ENCODE results near the gene PGLYRP2.

PGLYRP2 gene

GRCh38 chr19:15468675-15469512 is 10.4 kb downstream of the PGLYRP2 start:
- ATAC-seq, result no peak
- Mint-ChIP-seq H3K4me3 (peak overlapping the region; percentile 65), H3K27ac (peak overlapping the region; percentile 8), H3K9me3 (no peaks in the 10 kb centered on the region), H3K36me3 (peaks cover 6% of the 10 kb centered on the region), H3K27me3 (peaks cover 39% of the 10 kb centered on the region), H3K4me1 (peaks cover 53% of the 10 kb centered on the region)

- no peaks in the 10 kb centered on the region for H3K9me3 Mint-ChIP-seq
- H3K4me1 Mint-ChIP-seq, result peaks cover 55% of the 10 kb centered on the region
- ATAC-seq, result no peak
- peaks cover 6% of the 10 kb centered on the region for H3K36me3 Mint-ChIP-seq
- no peak overlapping the region for H3K4me3 Mint-ChIP-seq
- peaks cover 39% of the 10 kb centered on the region for H3K27me3 Mint-ChIP-seq
- peak overlapping the region; percentile 36 for H3K27ac Mint-ChIP-seq
Measured at GRCh38 chr19:15467734-15468214, 11.5 kb downstream of the PGLYRP2 start.

GRCh38 chr19:15466851-15467733 is 12.2 kb downstream of the PGLYRP2 start:
- Mint-ChIP-seq H3K4me1 (peaks cover 60% of the 10 kb centered on the region), H3K4me3 (peak overlapping the region; percentile 23), H3K36me3 (peaks cover 6% of the 10 kb centered on the region), H3K9me3 (no peaks in the 10 kb centered on the region), H3K27ac (peak overlapping the region; percentile 36), H3K27me3 (peaks cover 39% of the 10 kb centered on the region)
- ATAC-seq, result peak; percentile 62

- H3K9me3 Mint-ChIP-seq, result no peaks in the 10 kb centered on the region
- peaks cover 11% of the 10 kb centered on the region for H3K36me3 Mint-ChIP-seq
- peak; percentile 89 for ATAC-seq
- peaks cover 64% of the 10 kb centered on the region for H3K4me1 Mint-ChIP-seq
- peak within 1 kb of the TSS; percentile 82 for H3K4me3 Mint-ChIP-seq
- H3K27ac Mint-ChIP-seq, result peak within 1 kb of the TSS; percentile 95
- H3K27me3 Mint-ChIP-seq, result peaks cover 20% of the 10 kb centered on the region
Measured at GRCh38 chr19:15464394-15465385, 14.6 kb downstream of the PGLYRP2 start, which contains the start of gene RASAL3. TSS of gene RASAL3 (minus strand) at chr19:15464544. CDS start at chr19:15464358, 186 bp downstream.

GRCh38 chr19:15463861-15464371 is 15.4 kb downstream of the PGLYRP2 start:
- peaks cover 58% of the 10 kb centered on the region for H3K4me1 Mint-ChIP-seq
- peaks cover 15% of the 10 kb centered on the region for H3K36me3 Mint-ChIP-seq
- peak overlapping the region; percentile 82 for H3K4me3 Mint-ChIP-seq
- H3K27me3 Mint-ChIP-seq, result peaks cover 12% of the 10 kb centered on the region
- peak overlapping the region; percentile 95 for H3K27ac Mint-ChIP-seq
- ATAC-seq, result peak; percentile 93
- no peaks in the 10 kb centered on the region for H3K9me3 Mint-ChIP-seq

GRCh38 chr19:15461694-15462093 is 17.6 kb downstream of the PGLYRP2 start:
- no peaks in the 10 kb centered on the region for H3K27me3 Mint-ChIP-seq
- no peak for ATAC-seq
- no peak overlapping the region for H3K4me3 Mint-ChIP-seq
- peaks cover 38% of the 10 kb centered on the region for H3K4me1 Mint-ChIP-seq
- H3K9me3 Mint-ChIP-seq, result no peaks in the 10 kb centered on the region
- H3K36me3 Mint-ChIP-seq, result peaks cover 18% of the 10 kb centered on the region
- H3K27ac Mint-ChIP-seq, result peak overlapping the region; percentile 60

- Mint-ChIP-seq H3K36me3 (peaks cover 53% of the 10 kb centered on the region), H3K4me1 (peaks cover 22% of the 10 kb centered on the region), H3K27ac (no peak overlapping the region), H3K27me3 (no peaks in the 10 kb centered on the region), H3K9me3 (no peaks in the 10 kb centered on the region), H3K4me3 (no peak overlapping the region)
- peak; percentile 25 for ATAC-seq
Measured at GRCh38 chr19:15457701-15458484, 21.4 kb downstream of the PGLYRP2 start.

- no peaks in the 10 kb centered on the region for H3K9me3 Mint-ChIP-seq
- no peak overlapping the region for H3K27ac Mint-ChIP-seq
- H3K4me1 Mint-ChIP-seq, result peaks cover 17% of the 10 kb centered on the region
- no peaks in the 10 kb centered on the region for H3K27me3 Mint-ChIP-seq
- peaks cover 60% of the 10 kb centered on the region for H3K36me3 Mint-ChIP-seq
- no peak overlapping the region for H3K4me3 Mint-ChIP-seq
- peak; percentile 40 for ATAC-seq
Measured at GRCh38 chr19:15456871-15457700, 22.2 kb downstream of the PGLYRP2 start.

- ATAC-seq, result no peak
- H3K27me3 Mint-ChIP-seq, result no peaks in the 10 kb centered on the region
- H3K4me3 Mint-ChIP-seq, result no peak overlapping the region
- H3K9me3 Mint-ChIP-seq, result no peaks in the 10 kb centered on the region
- peaks cover 66% of the 10 kb centered on the region for H3K36me3 Mint-ChIP-seq
- H3K27ac Mint-ChIP-seq, result no peak overlapping the region
- peaks cover 11% of the 10 kb centered on the region for H3K4me1 Mint-ChIP-seq
Measured at GRCh38 chr19:15456441-15456840, 22.9 kb downstream of the PGLYRP2 start.

GRCh38 chr19:15455996-15456395 is 23.3 kb downstream of the PGLYRP2 start:
- H3K36me3 Mint-ChIP-seq, result peaks cover 66% of the 10 kb centered on the region
- H3K9me3 Mint-ChIP-seq, result no peaks in the 10 kb centered on the region
- H3K27ac Mint-ChIP-seq, result no peak overlapping the region
- no peak overlapping the region for H3K4me3 Mint-ChIP-seq
- no peaks in the 10 kb centered on the region for H3K27me3 Mint-ChIP-seq
- no peak for ATAC-seq
- H3K4me1 Mint-ChIP-seq, result peaks cover 10% of the 10 kb centered on the region

GRCh38 chr19:15453906-15454860 is 25.1 kb downstream of the PGLYRP2 start:
- no peak overlapping the region for H3K4me3 Mint-ChIP-seq
- H3K9me3 Mint-ChIP-seq, result peaks cover 4% of the 10 kb centered on the region

GRCh38 chr19:15453091-15453578 is 26.2 kb downstream of the PGLYRP2 start:
- H3K9me3 Mint-ChIP-seq, result peaks cover 4% of the 10 kb centered on the region
- no peaks in the 10 kb centered on the region for H3K27me3 Mint-ChIP-seq
- H3K4me1 Mint-ChIP-seq, result peaks cover 25% of the 10 kb centered on the region
- peaks cover 62% of the 10 kb centered on the region for H3K36me3 Mint-ChIP-seq
- H3K27ac Mint-ChIP-seq, result no peak overlapping the region
- no peak overlapping the region for H3K4me3 Mint-ChIP-seq
- ATAC-seq, result no peak

More at GRCh38 chr19:15453906-15454860, 25.1 kb downstream of the PGLYRP2 start:
- no peak for ATAC-seq
- H3K4me1 Mint-ChIP-seq, result peaks cover 15% of the 10 kb centered on the region
- no peaks in the 10 kb centered on the region for H3K27me3 Mint-ChIP-seq
- H3K36me3 Mint-ChIP-seq, result peaks cover 64% of the 10 kb centered on the region
- no peak overlapping the region for H3K27ac Mint-ChIP-seq
